Measurements from ENCODE around the gene MSH3.

MSH3 gene

DNA sequence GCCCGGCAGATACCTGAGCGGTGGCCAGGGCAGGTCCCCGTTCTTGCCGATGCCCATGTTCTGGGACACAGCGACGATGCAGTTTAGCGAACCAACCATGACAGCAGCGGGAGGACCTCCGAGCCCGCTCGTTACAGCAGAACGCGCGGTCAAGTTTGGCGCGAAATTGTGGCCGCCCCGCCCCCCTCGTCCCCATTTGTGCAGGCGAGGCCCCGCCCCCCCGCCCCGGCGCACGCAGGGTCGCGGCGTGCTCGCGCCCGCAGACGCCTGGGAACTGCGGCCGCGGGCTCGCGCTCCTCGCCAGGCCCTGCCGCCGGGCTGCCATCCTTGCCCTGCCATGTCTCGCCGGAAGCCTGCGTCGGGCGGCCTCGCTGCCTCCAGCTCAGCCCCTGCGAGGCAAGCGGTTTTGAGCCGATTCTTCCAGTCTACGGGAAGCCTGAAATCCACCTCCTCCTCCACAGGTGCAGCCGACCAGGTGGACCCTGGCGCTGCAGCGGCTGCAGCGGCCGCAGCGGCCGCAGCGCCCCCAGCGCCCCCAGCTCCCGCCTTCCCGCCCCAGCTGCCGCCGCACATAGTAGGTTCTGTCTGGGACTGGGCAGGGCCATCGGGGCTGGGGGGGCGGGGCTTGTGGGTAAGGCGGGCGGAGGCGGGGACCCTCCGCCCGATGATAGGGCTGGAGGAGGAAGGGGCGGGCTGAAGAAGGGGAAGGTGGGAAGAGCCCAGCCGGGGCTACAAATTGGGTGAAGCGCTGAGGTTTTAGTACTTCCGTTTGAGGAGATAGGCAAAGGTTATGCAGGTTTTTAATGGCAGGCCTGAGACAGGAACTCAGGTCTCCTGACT is at the start of gene MSH3, which contains the start of gene DHFR:
MSH3 (plus strand) TSS at position 262 of the 840 bp plus-strand sequence; CDS start at position 338, 76 bp downstream.
DHFR (minus strand) TSS at position 593 of the 840 bp plus-strand sequence; CDS start at position 99, 494 bp downstream.
- peak; percentile 85 to 89 for DNase-seq

DNA sequence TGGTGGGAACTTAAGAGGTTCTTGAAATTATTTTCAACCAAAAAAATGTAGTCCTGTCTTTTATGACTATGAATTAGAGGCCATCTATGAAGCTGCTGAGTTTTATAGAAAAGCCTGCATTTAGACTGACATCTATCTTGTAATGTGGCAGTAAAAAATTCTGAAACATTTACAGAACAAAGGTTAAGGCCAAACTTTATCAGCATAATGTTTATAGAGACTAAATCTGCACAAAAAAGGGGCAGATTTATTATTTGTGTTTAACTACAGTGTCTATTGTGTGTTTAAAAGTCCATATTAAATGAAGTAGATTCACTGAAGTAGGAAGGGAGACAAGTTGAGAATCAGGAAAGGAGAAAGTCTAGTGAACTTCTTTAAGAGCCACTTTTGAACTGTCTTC is 47.1 kb upstream of the MSH3 start:
- no peak for DNase-seq

DNA sequence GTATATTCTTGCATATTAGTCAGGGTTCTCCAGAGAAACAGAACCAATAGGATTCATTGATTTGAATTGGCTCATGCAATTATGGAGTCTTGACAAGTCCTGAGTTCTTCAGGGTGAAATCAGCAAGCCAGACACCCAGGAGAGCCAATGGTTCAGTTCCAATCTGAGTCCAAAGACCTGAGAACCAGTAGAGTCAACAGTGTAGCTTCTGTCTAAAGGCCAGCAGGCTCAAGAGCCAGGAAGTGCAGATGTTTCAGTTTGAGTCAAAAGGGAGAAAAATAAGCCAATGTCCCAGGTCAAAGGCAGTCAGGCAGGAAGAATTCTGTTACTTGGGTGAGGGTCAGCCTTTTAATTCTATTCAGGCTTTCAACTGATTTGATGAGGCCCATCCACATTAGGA is 46.6 kb upstream of the MSH3 start:
- DNase-seq = no peak

DNA sequence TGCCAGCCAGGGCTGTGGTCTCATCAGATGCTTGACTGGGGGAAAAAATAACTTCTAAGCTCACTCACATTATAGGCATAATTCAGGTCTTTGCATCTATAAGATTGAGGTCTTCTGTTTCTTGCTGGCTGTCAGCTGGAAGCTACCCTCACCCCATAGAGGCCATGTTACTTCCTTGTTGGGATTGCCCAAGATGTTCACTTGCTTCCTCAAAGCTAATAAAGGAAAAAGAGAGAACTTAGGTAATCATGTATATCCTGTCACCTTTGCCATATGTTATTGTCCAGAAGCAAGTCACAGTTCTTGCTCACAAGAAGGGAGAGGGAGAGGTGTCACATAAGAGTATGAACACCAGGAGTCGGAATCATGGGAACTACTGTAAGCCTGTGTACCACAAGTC is 45.7 kb upstream of the MSH3 start:
- no peak for DNase-seq

DNA sequence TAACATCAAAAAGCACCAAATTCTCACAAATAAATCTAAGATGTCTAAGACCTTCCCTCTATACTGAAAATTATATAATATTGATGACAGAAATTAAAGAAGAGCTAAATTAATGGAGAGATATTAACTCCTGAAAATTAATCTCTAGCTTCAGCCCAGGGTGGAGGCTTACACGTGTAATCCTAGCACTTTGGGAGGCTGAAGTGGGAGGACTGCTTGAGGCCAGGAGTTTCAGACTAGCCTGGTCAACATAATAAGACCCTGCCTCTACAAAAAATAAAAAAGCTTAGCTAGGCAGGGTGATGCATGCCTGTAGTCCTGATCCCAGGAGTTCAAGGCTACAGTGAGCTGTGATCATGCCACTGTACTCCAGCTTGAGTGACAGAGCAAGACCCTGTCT is 44.8 kb upstream of the MSH3 start:
- no peak for DNase-seq

DNA sequence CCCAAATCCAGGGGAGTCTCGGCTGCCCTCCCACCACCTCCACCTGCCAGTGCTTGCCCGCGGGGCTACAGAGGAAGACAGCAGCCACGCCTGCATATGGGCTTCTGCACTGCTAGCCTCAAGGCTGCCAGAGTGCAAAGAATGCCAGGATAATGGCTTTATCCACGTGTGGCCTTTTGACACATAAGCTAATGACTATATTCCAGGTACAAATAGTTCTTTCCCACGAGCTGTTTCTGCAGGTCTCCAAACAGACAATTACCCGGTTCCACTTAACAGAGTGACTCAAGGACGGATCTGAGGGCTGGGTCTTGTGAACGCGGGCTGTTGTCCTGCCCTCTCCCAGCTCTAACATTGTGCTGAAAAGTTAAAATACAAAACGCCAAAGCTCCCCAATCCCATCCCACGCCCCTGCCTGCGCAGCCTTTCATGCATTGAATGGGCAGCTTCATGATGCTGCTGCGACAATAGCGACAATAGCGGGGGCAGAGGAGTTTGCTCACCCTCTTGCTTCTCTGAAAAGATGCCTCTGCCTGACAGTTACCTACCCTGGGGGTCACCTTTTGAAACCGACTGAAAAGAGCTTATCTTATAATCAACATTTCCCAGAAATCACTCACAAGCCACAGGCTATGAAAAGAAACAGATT is 39.1 kb upstream of the MSH3 start:
- DNase-seq = no peak

DNA sequence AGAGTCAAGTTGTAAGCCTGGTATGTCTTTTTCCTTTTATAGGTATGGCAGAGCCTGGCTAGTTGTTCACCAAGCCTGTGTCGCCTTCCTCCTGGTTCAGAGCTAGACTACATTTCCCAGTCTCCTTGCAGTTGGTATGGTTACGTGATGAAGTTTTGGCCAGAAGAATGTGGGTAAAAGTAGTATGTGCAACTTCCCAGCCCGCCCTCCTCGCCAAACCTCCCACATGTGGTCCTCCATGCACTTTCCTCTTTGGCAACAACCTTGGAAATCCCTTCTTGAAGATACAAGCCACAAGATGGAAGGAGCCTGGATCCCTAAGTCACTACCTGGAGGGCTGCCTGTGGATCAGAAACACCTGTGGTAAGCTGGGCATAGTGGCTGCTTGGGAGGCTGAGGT is 36.0 kb upstream of the MSH3 start:
- no peak for DNase-seq

DNA sequence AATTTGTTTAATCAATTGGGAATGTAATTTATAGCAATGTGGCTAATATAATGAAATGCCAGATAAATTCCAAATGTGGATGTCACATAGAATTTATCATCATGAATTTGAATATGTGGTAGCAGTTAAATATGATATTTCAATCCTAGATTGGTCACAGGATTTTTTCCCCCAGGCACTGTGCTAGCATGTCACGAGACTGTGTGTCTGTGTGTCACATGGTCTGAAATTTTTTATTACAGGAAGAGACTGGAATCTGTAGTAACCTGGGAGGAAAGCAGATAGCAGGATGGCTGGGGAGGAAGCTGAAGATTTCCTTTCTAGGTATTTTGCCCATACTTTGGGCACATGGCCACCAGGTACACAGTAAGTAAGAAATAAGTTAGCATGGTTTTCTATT is 35.4 kb upstream of the MSH3 start:
- DNase-seq = no peak

DNA sequence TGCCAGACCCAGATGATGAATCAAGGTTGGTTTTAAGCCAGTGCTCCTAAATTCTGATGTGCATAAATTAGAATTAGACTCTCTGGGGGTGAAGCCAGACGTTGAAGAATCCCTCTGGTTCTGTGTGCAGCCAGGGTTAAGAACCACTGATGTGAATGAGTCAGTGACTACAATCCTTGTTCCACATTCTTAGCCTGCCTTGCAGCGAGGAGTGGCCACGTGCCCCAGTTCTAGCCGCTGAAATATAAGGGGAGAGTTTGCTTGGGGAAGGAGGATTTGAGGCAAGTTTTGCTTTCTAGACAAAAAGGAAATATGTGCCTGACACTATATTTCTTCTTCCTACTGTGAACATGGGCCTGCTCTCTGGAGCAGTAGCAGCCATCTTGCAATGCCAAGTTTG is 34.2 kb upstream of the MSH3 start:
- no peak for DNase-seq

DNA sequence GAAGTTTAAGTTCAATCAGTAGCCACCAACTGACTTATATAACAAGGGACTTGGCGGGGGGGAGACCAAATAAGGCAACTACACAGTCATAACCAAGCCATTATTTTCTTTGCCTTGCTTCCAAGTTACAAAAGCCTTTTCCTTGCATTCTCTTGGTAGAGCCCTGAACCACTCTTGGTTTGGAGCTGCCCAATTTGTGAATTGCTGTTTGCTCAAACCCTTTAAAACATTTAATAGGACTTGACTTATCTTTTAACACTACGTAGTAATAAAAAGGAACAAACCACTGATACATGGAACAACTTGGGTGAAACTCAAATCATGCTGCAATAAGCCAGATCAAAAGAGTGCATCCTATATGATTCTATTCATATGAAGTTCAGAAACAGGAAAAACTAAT is 31.7 kb upstream of the MSH3 start:
- no peak for DNase-seq

DNA sequence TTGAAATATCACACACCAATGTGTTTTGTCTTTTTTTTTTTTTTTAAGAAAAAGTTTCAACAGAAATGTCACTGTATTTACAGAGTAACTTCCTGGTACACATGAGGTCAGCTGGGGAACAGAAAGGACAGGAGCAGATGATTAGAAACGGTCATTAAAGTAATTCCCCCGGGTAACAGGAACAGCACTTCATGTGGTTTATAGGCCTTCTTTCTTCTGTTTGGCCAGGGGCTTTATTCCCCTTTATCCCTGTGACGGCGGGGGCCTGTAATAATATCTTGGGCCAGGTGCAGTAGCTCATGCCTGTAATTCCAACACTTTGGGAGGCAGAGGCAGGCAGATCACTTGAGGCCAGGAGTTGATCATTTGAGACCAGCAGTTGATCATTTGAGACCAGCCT is 30.5 kb upstream of the MSH3 start:
- no peak for DNase-seq

DNA sequence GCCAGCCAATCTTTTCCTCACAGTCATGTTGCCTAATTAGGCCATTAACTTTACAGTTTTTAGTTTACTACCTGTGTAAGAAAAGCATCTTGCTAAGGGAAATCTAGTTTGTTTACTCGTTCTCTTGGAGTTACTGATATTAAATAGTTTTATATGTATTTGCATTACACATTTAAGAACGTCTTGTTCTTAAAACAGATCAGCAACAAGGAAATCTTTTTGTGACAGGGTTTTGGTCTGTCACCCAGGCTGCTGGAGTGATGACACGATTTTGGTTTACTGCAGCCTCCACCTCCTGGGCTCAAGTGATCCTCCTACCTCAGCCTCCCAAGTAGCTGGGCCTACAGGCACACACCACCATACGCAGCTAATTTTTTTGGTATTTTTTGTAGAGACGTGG is 29.2 kb upstream of the MSH3 start:
- no peak for DNase-seq

DNA sequence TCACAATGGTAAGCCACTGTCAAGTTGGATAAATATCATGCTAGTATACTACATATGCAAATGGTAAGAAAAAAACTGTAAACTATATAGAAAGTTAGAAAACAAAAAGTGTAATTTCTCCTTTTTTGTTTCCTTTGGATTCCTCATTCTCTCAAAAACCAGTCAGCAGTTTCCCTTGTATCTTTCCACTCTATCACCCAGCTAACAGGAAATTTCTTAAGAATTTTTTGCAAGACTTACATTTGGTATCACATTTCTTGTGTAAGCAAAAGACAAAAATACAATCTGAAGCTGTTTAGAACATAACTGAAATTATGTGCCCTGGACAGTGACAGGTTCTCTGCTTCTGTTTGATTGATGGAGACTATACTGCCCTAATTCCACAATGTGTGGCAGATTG is 25.2 kb upstream of the MSH3 start:
- no peak for DNase-seq

DNA sequence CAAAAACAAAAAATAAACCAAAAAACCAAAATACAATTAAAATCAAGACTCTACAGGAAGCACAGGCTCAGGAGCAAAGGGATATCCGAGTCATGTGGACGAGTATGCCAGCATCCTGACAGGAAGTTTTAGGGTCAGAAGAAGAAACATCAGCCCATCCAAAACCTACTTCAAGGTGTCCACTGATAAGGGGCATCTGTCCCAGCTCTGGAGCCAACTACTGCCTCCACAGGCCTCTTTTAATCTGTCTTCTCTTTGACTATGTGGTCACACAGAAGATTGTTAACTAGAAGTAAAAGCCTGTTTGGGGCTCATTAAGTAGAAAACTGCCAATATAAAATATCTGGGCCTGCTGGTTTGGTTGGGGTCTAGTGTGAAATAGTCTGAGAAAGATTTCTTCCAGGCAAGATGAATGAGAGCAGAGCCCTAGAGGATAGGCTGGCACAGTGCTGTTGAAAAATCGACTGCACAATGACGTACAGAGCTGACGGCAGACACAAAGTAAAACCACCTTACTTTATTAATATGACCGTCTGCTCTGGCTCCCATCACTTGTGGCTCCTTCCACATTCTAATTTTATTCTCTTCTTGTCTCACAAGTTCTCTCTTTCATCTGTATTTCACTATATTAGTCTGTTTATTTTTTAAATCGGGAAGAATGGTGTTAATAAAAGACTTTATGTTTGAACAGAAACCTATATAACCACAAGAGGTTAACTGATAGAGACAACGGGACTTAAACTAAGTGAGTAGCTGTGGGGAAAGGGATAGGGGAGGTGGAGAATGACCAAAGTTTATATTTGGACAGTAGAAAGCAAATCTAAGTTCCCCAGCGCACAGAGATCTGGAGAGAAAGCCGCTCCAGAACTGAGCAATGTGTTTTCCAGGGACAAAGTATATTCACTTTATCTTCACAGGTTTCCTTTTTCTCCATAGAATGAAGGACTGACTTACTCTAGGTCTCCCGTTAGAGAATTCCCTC is 22.9 kb upstream of the MSH3 start:
- no peak for DNase-seq

DNA sequence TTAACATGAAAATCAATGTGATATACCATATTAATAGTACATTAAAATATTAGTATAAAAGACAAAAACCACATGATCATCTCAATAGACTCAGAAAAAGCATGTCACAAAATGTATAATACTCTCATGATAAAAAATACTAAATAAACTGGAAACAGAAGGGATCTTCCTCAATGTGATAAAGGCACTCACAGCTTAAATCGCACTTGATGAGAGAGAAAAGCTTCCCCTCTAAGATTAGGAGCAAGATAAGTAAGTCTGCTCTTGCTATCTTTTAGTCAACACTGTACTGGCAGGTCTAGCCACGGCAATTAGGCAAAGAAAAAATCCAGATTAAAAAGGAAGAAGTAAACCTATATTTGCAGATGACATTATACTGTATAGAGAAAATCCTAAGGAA is 21.8 kb upstream of the MSH3 start:
- no peak for DNase-seq

DNA sequence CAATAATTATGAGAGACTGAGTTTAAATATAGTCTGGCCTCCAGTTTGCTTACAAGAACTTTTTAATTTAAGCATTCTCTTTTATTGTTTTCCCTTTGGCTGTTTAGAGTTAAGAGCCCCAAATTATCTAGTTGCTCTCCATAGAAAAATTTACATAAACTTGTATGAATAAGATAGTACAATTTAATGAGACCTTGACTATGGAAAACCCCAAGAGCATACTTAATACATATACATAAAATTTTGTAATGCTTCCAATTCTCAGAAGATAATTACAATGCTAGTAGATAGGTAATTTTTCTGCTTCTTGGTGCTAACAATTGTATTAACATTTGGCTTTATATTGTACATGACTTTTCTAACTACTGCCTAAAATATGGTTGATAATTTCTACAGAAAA is 20.3 kb upstream of the MSH3 start:
- no peak for DNase-seq

DNA sequence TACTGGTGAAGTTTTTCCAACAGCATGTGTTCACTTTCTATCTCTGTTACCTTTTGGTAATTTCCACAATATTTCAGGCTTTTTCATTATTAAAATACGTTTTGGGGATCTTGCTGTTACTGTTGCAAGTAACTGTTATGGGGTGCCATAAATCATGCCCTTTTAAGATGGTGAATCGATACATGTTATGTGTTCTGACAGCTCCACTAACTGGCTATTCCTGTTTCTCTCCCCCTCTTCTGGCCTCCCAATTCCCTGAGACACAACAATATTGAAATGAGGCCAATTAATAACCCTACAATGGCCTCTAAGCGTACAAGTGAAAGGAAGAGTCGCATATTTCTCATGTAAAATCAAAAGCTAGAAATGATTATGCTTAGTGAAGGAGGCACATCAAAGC is 13.1 kb upstream of the MSH3 start:
- no peak for DNase-seq

DNA sequence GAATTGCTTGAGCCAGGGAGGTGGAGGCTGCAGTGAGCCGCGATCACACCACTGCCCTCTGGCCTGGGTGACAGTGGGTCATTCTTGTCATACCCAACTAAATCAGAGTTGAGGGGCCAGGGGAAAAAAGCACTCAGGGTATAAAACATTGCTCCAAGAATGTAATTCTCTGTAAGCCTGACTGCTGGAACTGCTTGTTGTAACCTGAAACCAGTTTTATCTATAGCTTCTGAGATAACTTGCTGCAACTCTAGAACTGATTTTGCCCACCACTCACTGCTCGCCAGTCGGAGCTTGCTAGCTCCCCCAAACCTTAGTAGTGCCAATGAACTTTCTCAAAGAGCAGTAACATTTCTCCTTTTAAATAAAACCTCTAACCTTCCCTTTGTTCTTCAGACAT is 9.6 kb upstream of the MSH3 start:
- no peak for DNase-seq

DNA sequence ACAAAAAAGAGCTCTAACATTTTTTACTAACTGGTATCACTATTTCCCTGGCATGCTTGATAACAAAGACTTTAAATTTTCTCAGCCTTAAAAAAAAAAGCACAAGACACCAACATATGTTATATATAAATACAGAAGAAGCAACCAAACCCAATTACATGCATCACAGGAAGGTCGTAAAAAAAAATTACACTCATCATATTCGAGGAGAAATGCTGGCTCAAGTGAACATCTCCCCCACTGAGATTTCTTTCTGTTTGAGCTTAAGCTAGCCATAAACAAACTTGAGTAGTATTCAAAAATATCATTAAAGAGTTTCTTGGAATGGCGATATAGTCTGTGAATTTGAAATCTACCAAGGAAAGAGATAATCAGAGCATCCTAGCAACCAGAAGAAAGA is 7.5 kb upstream of the MSH3 start:
- no peak for DNase-seq

DNA sequence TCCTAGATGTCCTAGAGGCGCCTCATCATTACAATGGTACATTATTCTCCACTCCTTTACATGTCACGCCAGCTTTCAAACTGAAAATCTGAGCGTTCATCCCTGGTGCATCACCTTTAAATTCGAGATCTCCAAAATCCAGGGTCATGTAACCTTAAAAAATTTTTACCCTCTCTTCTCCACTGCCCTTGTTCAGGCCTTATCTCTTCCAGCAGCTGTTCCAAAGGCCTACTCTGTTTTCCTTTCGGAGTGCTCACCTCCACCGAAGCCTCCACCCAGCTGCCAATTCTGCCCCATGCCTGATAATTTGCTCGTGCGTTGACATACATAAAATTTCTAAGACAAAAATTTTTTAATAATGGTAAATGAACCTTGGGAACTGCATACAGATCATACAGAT is 950 bp upstream of the MSH3 start:
- no peak for DNase-seq

DNA sequence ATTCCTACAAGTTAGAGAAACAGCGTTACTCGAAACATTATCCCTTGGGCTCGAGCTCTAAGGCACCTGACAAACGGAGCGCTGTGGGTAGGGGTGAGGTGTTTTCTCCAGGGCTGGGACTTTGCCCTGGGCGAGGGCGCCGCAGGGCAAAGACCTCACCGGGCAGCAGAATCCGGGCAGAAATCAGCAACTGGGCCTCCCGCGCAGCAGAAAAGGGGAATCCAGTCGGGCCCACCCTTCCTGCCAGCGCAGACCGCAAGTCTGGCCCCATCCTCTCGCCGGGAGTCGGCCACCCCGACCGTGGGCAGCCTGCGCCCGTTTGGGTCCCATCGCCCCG is 430 bp upstream of the MSH3 start:
- DNase-seq = no peak

DNA sequence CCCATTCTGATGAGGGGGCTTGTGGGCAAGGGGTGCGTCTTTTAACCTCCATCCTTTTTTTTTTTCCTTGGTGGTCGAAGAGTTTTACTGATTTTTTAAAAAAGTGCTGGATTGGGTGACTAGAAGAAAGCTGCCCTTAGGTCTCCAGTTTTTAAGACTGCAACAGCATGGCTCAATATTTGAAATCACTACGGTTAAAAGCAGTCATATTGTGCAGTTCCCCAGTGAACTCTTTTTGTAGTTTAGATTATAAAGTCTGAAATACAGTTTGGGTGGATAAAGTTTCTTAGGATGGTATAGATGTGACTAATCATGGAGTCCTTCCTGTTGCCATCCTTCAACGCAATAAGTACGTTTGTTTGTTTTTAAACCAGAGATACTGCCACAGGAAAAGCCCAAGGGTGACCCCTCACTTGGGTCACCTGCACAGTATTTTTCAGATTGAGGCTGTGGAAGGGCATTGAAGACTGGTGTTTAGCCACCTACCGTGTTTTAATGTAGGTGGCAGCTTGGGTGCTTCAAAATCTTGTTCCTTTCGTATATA is 851 bp downstream of the MSH3 start:
- DNase-seq = no peak

DNA sequence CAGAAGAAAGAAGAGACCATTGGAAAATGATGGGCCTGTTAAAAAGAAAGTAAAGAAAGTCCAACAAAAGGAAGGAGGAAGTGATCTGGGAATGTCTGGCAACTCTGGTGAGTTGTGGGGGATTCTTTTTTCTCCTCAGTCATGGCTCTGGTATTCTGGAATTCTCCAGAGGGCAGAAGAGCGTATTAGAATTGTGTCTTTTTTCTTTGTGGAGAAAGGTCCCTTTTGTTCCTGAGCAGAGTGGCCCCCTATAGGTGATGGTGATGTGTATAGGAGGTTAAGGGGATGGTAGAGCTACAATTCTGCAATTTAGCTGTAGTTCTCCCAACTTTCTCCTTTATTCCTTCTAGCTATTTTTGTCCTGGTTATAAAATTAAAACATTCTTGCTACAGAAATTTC is 2.0 kb downstream of the MSH3 start:
- DNase-seq = no peak

All from SHP77 (cell line).